GM21737 (cell line): Measurements from ENCODE around the gene ZXDC.

Experiments used
- ATAC-seq: cut with Tn5 transposase; IDR thresholded peaks from one replicate; pipeline ENCODE4 v1.9.1; 2021; ENCODE audit warnings: mild to moderate bottlenecking, moderate library complexity; ENCODE audit not compliant: unreplicated experiment

Gene ZXDC

DNA sequence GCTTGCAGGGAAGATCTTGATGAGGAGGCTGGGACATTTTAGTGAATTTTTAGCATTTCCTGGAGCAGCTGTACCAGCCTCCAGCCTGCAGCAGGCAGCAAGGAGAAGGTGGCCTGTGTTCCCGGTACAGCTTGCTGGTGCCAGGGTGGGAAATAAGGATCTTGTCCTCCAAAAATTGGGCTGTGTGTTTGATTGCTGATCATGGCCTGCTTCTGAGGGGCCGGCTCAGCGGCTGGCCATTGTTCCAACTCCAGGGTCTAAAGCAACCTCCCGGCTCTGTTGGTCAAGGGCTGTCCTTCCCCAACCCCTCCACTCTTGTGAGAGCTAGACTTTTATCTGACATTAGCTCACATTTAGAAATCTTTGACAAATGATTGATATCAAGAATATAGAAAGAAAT is 75.9 kb downstream of the ZXDC start:
- no peak for ATAC-seq

DNA sequence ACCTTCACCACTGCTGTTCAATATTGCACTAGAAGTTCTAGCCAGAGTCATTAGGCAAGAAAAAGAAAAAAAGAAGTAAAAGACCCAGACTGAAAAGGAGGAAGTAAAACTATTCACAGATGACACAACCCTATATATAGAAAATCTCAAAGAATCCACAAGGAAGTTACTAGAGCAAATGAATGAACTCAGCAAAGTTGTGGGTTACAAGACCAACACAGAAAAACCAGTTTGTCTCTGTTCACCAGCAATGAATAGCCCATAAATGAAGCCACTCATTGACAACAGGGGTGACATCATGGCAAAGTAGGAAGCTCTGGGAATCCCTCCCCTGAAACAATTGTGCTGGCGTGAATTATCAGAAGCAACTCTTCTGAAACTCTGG is 76.3 kb downstream of the ZXDC start:
- no peak for ATAC-seq

DNA sequence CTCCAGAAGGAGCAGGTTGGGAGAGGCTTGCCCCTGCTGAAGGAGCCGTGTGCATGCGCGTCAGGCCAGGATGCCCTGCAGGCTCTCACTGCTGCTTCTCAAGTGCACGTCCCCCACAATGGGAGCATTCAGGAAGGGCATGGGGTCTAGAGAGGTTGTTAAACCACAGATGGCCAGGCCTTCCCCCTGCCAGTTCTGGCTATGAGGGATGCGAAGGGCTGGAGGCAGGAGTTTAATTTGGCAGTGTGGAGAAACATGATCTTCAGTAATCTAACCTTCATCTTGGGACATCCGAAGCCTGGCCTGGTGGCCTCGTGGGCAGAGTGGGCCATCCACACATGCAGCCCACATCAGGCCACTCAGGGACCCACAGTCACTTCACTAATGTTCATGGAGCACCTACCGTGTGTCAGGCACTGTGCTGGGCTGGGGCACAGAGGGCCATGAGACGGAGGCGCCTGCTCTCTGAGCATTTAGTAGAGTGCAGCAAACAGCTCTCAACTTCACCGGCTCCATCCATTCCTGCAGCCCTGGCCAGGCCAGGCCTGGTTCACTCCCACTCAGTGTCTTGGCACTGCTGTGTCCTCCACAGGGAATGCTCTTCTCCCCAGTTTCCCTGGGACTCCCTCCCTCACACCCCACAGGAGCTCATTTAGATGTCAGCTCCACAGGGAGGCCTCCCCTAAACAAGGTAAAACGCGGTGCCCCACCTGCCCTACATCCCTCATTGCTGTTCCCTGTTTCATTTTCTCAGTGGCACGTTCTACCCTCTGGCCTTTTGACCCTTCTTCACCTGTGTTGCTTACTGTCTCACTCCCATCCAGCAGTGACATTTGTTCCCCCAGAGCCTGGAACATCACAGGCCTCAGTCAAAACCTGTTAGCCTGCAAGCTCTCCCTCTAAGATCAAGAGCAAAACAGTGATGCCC is 77.0 kb downstream of the ZXDC start:
- no peak for ATAC-seq

DNA sequence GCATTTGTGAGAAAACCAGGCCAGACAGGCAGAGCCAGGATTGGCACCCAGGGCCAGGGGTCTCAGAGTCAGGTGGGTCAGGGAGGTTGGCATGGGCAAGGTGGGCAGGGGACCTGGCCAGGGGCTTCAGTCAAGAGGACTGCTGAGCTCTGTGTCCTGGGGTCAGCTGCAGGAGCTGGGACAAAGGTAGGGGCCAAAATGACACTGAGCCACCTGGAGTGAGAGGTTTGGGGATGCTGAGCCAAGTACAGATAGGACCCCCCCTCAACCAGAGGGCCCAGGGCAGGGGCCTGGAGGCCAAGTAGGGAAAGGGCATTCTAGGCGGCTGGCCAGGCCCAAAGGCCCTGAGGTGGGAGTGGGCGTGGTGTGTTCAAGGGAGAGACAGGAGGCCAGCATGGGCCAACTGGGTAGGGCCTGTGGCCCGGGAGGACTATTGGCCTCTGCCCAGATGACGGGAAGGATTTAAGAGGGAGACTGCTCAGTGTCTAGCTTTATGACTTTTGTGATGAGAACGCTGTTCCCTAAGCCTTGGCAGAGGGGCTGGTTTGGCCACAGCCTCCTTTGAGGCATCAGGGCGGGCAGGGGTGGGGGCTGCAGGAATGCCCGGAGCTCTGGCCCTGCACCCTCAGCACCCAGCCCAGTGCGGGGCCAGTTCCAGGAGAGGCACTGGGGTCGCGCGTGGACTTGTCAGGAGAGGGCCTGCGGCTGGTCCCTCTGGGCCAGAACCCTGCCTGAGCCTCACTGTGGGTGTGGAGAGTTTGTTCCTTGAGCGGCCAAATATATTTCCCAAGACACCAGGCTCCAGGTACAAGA is 77.9 kb downstream of the ZXDC start:
- no peak for ATAC-seq

DNA sequence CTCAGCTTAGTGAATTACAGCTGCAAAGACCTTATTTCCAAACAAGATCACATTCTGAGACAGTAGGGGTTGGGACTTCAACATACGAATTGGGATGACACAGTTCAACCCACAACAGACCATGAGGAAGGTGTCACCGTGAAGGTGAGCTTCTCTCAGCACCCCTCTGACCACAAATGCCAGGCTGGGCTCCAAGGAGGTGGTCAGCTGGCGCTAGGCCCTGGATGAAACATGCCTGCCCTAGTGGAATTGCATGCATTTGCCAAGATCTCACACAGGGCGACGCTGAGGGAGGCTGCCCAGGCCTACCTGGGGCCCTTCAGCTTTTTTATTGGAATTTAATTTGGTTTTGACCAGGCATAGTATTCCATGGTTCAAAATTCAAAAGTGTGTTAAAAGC is 79.2 kb downstream of the ZXDC start:
- ATAC-seq, result no peak

DNA sequence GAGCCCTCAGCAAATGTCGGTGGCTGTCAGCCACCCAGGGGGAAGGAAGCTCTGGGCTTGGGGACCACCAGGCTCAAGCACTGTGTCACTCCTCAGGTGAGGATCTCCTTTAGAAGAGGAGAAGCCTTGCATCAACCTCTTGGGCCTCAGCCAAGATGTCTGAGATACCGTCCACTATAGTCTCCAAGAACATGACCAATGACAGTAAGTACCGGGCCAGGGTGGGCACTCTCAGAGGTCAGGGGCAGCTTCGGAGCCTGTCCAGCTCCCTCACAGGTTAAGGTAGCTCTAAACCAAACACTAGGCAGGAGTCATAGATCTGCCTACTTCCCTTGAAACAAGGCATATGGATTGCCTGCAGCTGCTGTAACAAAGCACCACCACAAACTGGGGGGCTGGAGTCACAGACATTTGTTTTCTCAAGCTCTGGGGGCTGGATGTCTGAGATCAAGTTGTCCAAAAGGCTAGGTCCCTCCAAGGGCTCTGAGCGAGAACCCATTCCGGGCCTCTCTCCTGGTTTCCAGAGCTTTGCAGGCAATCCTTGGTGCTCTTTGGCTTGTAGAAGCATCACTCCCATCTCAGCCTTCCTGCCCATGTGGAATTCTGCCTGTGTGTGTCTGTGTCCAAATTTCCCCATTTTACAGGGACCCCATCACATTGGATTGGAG is 79.7 kb downstream of the ZXDC start:
- no peak for ATAC-seq

DNA sequence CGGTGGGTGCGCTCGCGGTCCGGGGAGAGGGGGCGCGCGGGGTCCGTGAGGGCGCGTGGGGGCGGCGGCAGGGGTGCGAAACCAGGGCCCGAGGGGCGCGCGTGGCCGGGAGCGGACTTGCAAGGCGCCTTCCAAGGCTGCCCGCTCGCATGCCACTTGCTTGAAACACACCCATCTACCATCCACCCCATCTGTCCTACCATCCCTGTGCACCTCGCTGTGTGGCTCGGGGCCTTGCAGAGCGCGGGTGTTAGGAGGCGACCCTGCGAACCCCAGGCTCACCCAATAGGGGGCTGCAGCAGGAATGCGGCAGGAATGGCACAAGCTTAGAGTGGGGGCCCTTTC is 80.7 kb downstream of the ZXDC start:
- ATAC-seq, result no peak

DNA sequence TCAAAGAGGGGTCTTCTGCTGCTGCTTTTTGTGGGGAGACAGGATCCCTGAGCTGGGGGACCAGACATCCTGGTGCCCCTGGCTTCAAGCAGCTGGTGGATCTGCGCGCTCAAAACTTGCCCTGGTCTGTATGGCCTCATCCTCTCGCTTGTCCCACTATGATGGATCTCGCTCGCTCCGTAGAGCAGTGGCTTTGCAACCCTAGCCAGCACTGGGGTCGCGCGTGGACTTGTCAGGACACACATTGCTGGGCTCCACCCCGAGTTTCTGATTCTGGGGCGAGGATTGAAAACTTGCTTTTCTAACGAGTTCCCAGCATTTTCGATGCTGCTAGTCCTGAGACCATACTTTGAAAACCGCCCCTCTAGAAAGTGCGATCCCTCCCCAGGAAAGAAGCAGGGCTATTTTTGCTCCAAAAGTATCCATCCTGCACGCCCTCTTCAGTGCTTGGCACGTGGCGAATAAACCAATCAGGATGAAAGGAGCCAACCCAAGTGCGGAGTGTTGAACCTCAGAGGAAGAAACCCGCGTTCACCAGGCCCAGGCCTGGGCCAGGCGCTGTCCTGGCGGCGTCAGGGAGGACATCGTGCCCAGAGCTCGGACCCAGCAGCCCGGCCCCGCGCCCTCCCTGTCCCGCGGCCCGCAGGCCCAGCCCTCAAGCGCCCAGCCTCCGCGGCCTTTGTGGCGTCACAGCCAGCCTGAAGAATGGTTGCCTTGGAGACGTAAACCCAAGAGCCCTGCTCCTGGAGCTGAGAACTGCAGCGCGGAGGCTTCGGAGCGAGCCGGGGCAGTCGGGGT is 81.3 kb downstream of the ZXDC start, which contains the start of gene CFAP100:
CFAP100 (plus strand) TSS at position 731 of the 798 bp plus-strand sequence. CDS start 1,092 bp downstream, outside the sequence.
- no peak for ATAC-seq

DNA sequence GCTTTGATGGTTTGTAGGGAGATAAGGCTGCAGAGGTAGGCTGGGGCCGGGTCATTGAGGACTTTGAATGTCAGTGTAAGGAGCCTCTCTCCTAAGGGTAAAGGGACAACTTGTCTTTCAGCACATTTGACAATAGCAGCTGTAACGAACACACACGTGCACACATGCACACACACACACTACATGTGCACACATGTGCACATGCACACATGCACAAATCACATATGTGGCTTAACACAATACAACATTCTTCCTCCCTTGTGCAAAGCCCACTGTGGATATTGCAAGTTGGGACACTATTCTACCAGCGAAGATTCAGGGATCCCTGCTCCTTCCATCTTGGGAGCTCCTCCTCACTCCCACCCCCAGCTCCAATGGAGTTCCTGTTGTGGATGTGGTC is 82.1 kb downstream of the ZXDC start:
- ATAC-seq, result no peak

DNA sequence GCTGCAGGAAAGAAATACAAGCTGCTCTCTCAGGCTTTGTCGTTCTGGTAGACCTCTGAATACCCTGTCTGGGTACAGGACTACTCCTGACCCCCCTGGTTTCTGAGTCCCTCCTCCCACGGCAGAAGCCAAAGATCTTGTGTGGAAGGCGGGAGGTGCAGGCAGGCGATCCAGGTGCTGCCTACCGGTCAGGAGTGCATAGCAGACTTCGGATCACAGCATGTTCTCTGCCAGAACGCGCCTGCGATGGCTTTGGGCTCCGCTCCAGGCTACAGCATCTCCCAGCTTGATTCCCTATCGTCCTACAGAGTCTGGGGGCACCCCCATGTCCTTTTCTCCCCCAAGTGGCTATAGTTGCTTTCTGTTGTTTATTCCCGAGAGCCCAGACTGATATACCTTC is 83.4 kb downstream of the ZXDC start:
- ATAC-seq, result no peak

DNA sequence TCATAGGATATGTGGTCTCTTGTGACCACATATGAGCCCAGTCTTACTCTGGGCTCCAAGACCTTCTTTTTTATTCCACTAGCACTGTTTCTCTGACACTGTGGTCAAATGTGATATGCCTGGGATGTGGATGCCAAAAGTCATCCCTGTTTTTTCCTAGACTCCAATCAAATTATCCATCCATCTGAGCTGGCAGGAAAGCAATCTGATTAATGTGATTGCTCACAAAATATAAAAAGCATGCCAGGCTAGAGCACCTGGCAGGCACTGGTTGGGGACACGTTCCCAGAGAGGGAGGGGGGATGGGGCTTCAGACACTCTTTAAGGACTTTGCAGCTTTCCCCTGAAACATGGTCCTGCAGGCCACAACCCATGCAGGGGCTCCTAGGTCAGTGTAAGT is 84.1 kb downstream of the ZXDC start:
- ATAC-seq, result no peak

DNA sequence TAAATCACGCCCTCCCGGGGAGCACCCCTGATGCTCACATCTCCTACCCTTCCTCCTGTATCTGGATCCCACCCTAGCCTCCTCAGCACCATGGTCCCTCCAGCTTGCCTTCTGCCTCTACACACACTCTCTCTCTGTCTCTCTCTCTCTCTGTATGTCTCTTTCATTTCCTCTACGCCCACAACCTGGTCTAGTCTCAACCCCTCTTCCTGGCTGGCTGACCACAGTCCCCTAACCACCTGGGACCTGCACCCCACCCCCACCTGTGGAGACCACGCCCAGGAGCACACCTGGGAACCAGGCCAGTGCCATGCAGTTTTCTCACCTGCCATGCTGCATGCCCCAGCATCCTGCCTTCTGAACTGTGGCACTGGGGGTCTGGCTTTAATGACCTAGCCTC is 84.9 kb downstream of the ZXDC start:
- ATAC-seq, result no peak

DNA sequence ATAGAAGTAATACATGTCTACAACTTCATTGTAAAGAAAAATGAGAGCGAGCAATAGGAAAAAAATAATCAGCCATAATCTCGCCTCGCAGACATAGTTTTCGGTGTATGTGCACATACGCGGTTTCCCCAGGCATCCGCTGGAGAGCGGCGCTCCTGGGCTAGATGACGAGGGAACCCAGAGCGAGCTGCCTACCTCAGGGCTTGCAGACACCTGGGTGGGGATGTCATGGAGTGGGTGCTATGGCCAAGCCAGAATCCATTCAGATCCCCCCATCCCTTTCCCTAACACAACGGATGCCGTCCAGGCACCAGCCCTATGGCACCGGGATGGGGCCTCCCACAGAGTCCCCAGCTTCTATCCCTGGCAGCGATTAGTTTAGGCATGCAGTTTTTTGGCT is 85.5 kb downstream of the ZXDC start:
- ATAC-seq, result no peak

DNA sequence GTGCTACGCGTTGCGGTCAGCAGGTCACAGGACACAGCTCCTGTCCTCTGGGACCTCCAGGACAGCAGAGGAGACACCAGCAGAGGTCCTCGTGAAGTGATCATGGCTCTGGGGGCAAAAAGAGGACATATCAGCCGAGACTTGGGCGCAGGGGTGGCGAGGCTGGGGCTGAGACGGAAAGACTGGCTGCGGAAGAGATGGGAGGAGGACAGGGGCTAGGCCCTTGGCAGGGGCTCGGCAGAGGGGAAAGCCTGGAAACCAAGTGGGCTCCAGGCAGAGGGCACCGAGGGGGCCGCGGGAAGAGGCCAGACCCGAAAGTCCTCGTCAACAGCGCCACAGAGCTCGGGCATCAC is 85.9 kb downstream of the ZXDC start:
- no peak for ATAC-seq

DNA sequence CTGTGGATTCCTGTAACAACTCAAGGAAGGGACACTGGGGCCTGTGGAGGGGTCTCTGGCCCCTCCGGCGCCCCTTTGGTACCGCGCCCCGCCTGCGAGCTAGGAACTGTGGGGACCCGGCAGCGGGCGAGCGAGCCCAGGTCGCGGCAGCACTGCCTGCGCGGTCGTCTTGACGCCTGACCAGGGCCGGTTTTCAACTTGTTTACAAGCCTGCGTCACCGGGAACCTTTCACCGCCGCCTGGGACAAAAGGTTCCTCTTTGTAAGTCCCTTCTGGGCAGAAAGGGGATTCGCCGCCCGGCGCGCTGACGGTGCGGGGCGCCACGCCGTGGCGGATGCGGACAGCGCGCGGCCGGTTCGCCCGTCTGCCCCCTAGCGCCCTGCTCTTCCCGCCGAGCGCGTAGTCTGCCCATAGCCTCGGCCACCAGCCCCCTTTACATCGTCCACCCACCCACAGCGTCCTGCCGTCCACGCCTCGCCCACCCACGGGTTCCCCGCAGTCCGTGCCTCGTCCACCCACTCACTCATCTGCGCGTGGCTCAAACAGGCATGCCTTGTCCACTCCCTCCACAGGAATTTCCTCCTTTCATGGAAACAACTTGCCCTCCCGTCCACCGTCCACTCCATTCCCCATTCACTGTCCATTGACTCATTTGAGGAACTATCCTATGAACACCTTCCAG is 86.4 kb downstream of the ZXDC start:
- no peak for ATAC-seq
